Rectal smooth muscle tissue (tissue), 1 donor: ENCODE data around the gene INPP5B.
"Not testable (repeated sequence)": the region's sequence is repeated elsewhere in the genome, so short reads cannot be mapped to it uniquely, and the experiment has no call there.

Experiments
- H3K27ac ChIP-seq: one replicate; pipeline ENCODE4 v1.7.0; 2013; ENCODE audit warnings: low read depth, low read length, inconsistent platforms
- H3K27me3 ChIP-seq: one replicate; pipeline ENCODE4 v1.7.0; 2013; ENCODE audit warnings: low read length; ENCODE audit not compliant: control insufficient read depth, insufficient read depth
- H3K36me3 ChIP-seq: one replicate; pipeline ENCODE4 v1.7.0; 2013; ENCODE audit warnings: low read length; ENCODE audit not compliant: control insufficient read depth, insufficient read depth
- H3K4me1 ChIP-seq: one replicate; pipeline ENCODE4 v1.7.0; 2013; ENCODE audit warnings: low read length; ENCODE audit not compliant: control insufficient read depth, insufficient read depth
- H3K4me3 ChIP-seq: one replicate; pipeline ENCODE4 v1.7.0; 2013; ENCODE audit warnings: low read length
- H3K9ac ChIP-seq: one replicate; pipeline ENCODE4 v1.7.0; 2013; ENCODE audit warnings: low read length

INPP5B gene

DNA sequence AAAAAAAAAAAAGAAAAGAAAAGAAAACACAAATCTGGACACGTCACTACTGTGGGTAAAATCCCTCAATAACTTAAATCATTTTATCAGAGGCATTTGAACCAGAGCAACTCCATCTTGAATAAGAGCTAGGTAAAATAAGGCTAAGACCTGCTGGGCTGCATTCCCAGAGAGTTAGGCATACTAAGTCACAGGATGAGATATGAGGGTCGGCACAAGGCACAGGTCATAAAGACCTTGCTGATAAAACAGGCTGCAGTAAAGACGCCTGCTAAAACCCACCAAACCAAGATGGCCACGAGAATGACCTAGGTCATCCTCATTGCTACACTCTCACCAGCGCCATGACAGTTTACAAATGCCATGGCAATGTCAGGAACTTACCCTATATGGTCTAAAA lies 43.9 kb downstream of the INPP5B start:
- H3K36me3 ChIP-seq, result no peaks in the 10 kb centered on the region
- H3K27me3 ChIP-seq, result no peaks in the 10 kb centered on the region
- H3K4me3 ChIP-seq, result no peak overlapping the region
- H3K4me1 ChIP-seq, result no peaks in the 10 kb centered on the region
- no peak overlapping the region for H3K27ac ChIP-seq
- H3K9ac ChIP-seq, result no peak overlapping the region

DNA sequence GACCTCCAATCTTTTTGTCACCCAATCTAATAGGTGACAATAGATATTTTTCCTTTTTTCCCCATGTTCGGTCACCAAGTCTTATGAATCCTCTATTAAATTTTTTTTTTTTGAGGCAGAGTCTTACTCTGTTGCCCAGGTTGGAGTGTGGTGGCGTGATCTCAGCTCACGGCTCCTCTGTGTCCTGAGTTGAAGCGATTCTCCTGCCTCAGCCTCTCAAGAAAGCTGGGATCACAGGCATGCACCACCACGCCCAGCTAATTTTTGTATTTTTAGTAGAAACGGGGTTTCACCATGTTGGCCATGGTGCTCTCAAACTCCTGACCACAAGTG lies 45.0 kb downstream of the INPP5B start:
- no peak overlapping the region for H3K4me3 ChIP-seq
- H3K4me1 ChIP-seq, result no peaks in the 10 kb centered on the region
- no peaks in the 10 kb centered on the region for H3K27me3 ChIP-seq
- no peak overlapping the region for H3K9ac ChIP-seq
- H3K27ac ChIP-seq, result no peak overlapping the region
- H3K36me3 ChIP-seq, result no peaks in the 10 kb centered on the region

DNA sequence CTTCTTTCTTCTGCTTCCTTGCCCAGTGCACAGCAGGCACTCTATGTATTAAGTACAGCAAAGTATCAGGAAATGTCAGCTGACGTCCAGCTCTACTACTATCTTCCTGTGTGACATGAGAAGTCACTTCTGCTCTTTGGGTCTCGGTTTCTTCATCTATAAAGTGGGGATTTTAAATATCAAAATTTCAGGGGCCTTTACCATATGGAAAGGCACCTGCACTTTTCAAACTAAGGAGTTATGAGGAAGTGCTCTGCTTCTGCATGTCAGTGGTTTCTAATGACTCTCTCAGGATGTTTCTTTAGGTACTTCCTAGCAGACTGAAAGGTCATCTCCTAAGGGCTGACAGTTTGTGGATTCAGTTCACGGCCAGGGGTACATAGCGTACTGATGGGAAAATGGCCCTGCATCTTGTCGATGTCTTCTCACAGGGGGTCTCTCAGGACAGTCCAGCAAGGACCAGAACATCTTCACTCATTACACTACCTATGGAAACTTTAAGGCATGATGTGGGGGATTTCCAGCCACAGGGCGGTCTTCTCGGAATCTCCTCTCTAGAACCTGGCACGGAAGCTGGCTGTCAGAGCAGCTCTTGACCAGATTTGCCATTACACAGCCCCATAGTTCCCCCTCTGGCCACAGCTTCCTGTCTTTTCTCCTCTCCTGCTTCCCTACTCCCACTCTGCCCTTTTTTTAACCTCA lies 45.5 kb downstream of the INPP5B start:
- H3K9ac ChIP-seq, result no peak overlapping the region
- H3K4me3 ChIP-seq, result no peak overlapping the region
- H3K27ac ChIP-seq, result no peak overlapping the region
- no peaks in the 10 kb centered on the region for H3K36me3 ChIP-seq
- no peaks in the 10 kb centered on the region for H3K27me3 ChIP-seq
- no peaks in the 10 kb centered on the region for H3K4me1 ChIP-seq

DNA sequence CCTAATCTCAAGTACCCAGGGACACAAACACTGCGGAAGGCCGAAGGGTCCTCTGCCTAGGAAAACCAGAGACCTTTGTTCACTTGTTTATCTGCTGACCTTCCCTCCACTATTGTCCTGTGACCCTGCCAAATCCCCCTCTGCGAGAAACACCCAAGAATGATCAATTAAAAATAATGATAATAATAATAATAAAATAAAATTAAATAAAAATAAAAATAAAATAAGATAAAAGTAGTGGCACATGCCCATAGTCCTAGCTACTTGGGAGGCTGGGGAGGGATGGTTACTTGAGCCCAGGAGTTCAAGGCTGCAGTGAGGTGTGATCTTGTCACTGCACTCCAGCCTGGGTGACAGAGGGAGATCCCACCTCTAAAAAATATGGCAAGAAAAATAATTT lies 49.3 kb downstream of the INPP5B start:
- H3K4me3 ChIP-seq, H3K36me3 ChIP-seq, H3K27ac ChIP-seq, H3K27me3 ChIP-seq, H3K4me1 ChIP-seq, H3K9ac ChIP-seq: not testable (repeated sequence)

DNA sequence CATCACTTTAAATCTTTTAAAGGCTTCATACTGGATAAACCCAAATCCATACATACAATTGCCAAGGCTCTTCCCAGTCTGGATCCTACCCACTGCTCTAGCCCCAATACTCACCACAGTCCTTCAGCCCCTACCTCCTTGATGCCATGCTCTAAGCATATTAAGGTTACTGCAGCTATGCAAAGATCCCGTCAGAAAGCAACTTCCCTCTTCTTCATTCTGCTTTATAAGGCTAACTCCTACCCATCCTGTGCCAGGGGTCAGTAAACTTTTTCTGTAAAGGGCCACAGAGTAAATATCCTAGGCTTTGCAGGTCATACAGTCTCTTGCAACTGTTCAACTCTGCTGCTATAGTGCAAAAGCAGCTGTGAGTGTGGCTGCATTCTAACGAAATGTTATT lies 53.2 kb downstream of the INPP5B start:
- no peak overlapping the region for H3K4me3 ChIP-seq
- H3K9ac ChIP-seq, result no peak overlapping the region
- H3K27me3 ChIP-seq, result no peaks in the 10 kb centered on the region
- no peak overlapping the region for H3K27ac ChIP-seq
- H3K4me1 ChIP-seq, result no peaks in the 10 kb centered on the region
- H3K36me3 ChIP-seq, result peaks cover 7% of the 10 kb centered on the region

DNA sequence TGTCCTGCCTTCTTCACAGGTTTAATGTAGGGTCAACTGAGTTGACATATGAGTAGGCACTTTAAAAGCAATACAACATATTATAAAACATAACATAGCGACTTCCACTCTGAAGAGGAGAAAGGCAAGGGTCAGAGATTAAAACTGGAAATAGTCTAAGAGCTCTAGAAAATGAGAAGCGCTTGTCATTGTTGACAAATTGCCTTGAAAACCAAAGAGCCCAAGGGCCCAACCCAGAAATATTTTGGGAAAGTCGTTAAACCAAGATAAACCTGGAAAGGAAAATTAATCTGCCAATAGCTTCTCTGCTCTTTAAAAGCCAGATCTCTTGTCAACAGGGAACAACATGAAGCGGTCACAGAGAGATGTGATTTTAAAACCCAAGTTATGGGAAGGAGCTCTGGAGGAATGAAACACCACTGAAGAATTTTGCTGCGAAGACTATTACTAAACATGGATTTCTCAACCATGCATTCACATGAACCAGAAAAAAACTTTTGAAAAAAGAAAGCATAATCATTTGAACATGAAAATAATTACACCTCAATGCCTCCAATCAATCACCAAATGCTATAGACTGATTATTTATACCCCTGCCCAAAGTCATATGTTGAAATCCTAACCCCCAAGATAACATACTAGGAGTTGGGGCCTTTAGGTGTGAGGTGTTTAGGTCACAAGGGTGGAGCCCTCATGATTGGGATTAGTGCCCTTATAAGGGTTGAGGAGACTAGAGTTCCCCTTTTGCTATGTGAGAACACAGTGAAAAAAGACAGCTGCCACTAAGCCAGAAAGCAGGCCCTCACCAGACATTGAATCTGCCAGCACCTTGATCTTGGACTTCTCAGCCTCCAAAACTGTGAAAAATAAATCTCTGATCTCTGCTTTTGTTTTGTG lies 54.5 kb downstream of the INPP5B start:
- Histone ChIP-seq H3K27ac (no peak overlapping the region), H3K4me3 (no peak overlapping the region), H3K27me3 (no peaks in the 10 kb centered on the region), H3K4me1 (no peaks in the 10 kb centered on the region), H3K36me3 (peaks cover 17% of the 10 kb centered on the region), H3K9ac (no peak overlapping the region)

DNA sequence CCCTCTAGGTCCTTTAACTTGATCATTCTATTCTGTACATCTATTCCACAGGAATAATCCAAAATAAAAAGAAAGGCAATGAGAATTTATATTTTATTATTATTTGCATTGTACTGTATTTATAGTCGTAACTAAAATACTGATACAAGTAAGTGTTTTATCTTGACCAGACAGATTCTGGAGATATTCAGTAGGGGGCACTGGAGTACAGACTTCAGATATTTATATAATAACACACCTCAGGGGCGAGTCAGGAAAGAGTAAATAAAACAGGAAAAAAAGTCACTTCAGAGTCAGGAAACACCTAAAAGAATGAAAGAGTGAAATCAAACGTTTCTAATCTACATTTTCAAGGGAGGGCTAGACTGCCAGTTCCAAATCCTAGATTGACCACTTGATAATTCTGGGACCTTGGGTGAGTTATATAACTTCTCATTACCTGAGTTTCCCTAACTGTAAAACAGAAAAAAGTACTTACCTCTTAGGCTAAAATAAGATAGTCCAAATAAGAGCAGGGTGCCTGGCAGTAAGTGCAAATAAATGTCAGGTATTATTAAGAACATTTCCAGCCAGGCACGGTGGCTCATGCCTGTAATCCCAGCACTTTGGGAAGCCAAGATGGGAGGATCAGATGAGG lies 56.4 kb downstream of the INPP5B start:
- Histone ChIP-seq H3K4me1 (no peaks in the 10 kb centered on the region), H3K4me3 (no peak overlapping the region), H3K36me3 (peaks cover 28% of the 10 kb centered on the region), H3K27ac (no peak overlapping the region), H3K9ac (no peak overlapping the region), H3K27me3 (no peaks in the 10 kb centered on the region)

DNA sequence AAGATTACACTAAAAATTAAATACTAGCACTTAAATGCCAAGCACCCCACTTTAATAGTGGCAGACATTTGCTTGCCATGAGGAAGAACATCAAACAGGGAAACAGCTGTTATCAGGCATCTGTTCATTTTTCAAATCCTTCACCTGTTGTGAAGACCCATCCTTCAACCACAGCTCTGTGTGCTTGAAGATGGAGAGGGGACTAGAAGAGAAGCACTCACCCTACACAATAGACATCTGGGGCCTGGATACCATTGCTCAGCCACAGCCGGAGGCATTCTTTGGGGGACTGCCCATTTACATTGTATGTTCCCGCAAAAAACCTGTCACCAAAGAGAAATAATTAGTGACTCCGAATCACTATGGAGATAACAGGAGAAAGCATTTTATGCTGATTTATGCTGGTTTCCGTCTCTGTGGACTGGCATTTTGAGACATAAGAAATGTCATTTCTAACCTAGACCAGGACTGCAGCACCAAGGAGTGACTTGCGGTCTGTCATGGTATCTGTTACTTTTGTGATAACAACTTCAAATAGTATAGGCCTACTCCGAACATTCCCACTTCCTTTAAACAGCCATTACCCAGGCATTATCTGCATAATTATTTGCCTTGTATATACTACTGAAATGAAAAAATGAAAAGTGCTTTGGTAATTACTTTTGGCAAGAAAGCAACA lies 58.7 kb downstream of the INPP5B start:
- Histone ChIP-seq H3K9ac (no peak overlapping the region), H3K4me1 (no peaks in the 10 kb centered on the region), H3K27ac (no peak overlapping the region), H3K27me3 (no peaks in the 10 kb centered on the region), H3K36me3 (peaks cover 33% of the 10 kb centered on the region), H3K4me3 (no peak overlapping the region)

DNA sequence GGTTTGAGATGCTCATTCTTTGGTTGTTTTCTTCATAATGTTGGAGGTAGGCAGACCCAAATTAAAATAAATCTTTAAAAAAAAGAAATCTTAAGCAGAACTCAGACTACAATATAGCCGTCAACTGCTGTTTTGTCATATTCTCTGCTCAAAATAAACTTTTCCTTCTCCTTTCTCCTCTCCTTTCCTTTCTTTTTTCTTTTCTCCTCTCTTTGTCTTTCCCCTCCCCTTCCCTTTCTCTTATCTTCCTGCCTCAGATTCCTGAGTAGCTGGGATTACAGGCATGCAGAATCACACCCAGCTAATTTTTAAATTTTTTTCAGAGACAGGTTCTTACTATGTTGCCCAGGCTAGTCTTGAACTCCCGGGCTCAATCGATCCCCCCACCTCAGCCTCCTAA lies 62.7 kb downstream of the INPP5B start:
- no peak overlapping the region for H3K27ac ChIP-seq
- H3K27me3 ChIP-seq, result no peaks in the 10 kb centered on the region
- H3K4me1 ChIP-seq, result no peaks in the 10 kb centered on the region
- no peak overlapping the region for H3K4me3 ChIP-seq
- peaks cover 45% of the 10 kb centered on the region for H3K36me3 ChIP-seq
- H3K9ac ChIP-seq, result no peak overlapping the region

DNA sequence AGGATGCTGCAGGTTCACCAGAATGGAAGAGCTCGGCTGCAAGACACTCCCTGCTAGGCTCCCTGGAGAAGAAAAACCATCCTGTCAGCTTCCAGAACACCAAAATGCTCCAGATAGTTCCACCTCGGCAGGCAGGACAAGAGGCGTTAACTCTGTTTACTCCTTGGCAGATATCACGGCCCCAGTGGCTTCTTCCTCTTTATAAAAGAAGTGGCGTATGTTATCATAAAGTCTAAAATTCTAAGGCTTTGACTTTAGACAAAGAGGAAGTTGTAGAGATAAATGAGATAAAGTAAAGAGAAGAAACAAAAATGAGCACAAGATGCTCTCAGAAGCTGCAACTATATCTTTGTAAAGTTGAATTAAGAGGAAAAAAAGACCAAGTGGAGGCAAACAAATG lies 63.2 kb downstream of the INPP5B start:
- H3K27me3 ChIP-seq, result no peaks in the 10 kb centered on the region
- no peak overlapping the region for H3K9ac ChIP-seq
- no peak overlapping the region for H3K27ac ChIP-seq
- H3K36me3 ChIP-seq, result peaks cover 41% of the 10 kb centered on the region
- H3K4me1 ChIP-seq, result no peaks in the 10 kb centered on the region
- H3K4me3 ChIP-seq, result no peak overlapping the region

DNA sequence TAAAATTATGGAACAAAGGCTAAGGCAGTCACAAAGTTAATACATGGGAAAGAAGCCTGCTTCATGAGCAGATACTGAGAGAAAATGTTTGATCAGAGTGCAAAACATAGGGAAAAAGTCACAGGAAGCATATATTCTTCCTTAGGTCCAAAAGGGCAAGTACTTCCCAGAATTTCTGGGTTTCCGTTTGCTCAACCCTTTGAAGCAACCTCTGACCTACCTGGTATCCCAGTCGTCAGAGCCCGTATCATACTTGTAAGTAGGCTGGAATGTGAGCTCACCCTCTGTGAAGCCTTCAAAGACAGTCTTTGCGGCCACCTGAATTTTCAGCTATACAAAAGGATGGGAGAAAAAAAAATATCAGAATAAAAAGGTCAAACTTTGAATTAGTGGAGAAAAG lies 67.0 kb downstream of the INPP5B start:
- H3K4me3 ChIP-seq, result no peak overlapping the region
- no peaks in the 10 kb centered on the region for H3K27me3 ChIP-seq
- no peaks in the 10 kb centered on the region for H3K4me1 ChIP-seq
- no peak overlapping the region for H3K9ac ChIP-seq
- no peak overlapping the region for H3K27ac ChIP-seq
- H3K36me3 ChIP-seq, result peaks cover 35% of the 10 kb centered on the region

DNA sequence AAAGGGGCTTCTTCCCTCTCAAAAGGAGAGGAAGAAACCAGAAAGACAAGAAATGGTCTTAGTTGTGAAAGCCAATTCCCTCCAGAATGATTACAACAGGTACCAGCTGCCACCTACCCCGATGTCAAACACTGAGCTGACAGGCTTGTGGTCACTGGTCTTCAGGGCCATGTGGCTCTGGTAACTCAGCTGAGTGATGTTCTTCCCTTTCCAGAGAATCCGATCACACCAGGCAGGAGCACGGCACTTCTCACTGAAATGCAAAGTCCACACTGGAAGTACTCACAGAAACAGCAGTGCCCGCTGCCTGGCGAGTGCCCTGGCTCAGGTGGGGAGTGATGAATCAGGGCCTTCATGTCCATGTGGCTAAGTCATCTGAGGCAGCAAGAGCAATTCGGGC lies 68.8 kb downstream of the INPP5B start:
- Histone ChIP-seq H3K9ac (no peak overlapping the region), H3K27me3 (no peaks in the 10 kb centered on the region), H3K4me3 (no peak overlapping the region), H3K4me1 (no peaks in the 10 kb centered on the region), H3K36me3 (peaks cover 40% of the 10 kb centered on the region), H3K27ac (no peak overlapping the region)
